ENCODE data around the gene JAKMIP1.

Gene JAKMIP1

GRCh38 chr4:6205973-6206372 lies 5.6 kb upstream of the JAKMIP1 start:
- TF ChIP-seq TAF1 (IDR thresholded peaks at IDR 0.05; ENCODE audit: low read depth, low read length) (no peak), SPI1 (IDR thresholded peaks at IDR 0.05; ENCODE audit: low read depth, low read length) (peak; percentile 63)
- DNase-seq (ENCODE audit: insufficient read length, low spot score) (no peak), FAIRE-seq (no peak)

GRCh38 chr4:6205567-6205931 lies 5.2 kb upstream of the JAKMIP1 start:
- TF ChIP-seq POLR2AphosphoS5 (IDR thresholded peaks at IDR 0.05; ENCODE audit: low read depth, low read length) (no peak), PAX5 (IDR thresholded peaks at IDR 0.05; ENCODE audit: insufficient read depth, low read length, severe bottlenecking) (no peak), SPI1 (IDR thresholded peaks at IDR 0.05; ENCODE audit: low read depth, low read length) (no peak), POLR2A (IDR thresholded peaks at IDR 0.05; ENCODE audit: low read depth, low read length) (no peak), TAF1 (IDR thresholded peaks at IDR 0.05; ENCODE audit: low read depth, low read length) (no peak), POU2F2 (IDR thresholded peaks at IDR 0.05; ENCODE audit: low read depth, low read length) (no peak)
- FAIRE-seq: no peak

GRCh38 chr4:6204871-6205566 lies 4.7 kb upstream of the JAKMIP1 start:
- DNase-seq (ENCODE audit: insufficient read length, low spot score) (no peak), FAIRE-seq (no peak)
- TF ChIP-seq TAF1 (IDR thresholded peaks at IDR 0.05; ENCODE audit: low read depth, low read length) (no peak), SPI1 (IDR thresholded peaks at IDR 0.05; ENCODE audit: low read depth, low read length) (no peak), POLR2A (IDR thresholded peaks at IDR 0.05; ENCODE audit: low read depth, low read length) (no peak), POU2F2 (IDR thresholded peaks at IDR 0.05; ENCODE audit: low read depth, low read length) (no peak), POLR2AphosphoS5 (IDR thresholded peaks at IDR 0.05; ENCODE audit: low read depth, low read length) (no peak), PAX5 (IDR thresholded peaks at IDR 0.05; ENCODE audit: insufficient read depth, low read length, severe bottlenecking) (no peak)

More at GRCh38 chr4:6205567-6205931, 5.2 kb upstream of the JAKMIP1 start:
- no peak for DNase-seq (ENCODE audit: insufficient read length, low spot score)

DNA sequence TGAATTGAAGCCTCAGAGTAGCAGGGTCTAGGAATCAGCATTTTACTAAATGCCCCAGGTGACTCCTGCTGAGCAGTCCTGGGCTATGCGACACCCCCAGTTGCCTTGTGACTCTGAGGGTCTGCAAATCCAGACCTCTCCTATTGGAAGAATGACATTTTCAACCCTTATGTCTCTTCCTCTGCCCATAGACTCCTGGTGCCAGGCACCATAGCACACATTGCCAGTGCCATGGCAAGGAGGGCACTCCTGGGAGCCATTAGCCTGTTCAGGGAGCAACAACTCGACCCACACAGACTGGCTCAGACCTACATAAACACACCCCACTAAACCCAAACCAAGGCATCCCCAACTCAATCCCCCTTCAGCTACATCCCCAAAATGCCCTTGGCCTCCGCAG lies 3.7 kb upstream of the JAKMIP1 start:
- FAIRE-seq (no peak), DNase-seq (ENCODE audit: insufficient read length, low spot score) (no peak)
- TF ChIP-seq SPI1 (IDR thresholded peaks at IDR 0.05; ENCODE audit: low read depth, low read length) (no peak), POLR2AphosphoS5 (IDR thresholded peaks at IDR 0.05; ENCODE audit: low read depth, low read length) (no peak), PAX5 (IDR thresholded peaks at IDR 0.05; ENCODE audit: insufficient read depth, low read length, severe bottlenecking) (no peak), POU2F2 (IDR thresholded peaks at IDR 0.05; ENCODE audit: low read depth, low read length) (no peak), POLR2A (IDR thresholded peaks at IDR 0.05; ENCODE audit: low read depth, low read length) (no peak), TAF1 (IDR thresholded peaks at IDR 0.05; ENCODE audit: low read depth, low read length) (no peak)

GRCh38 chr4:6201580-6202091 lies 1.3 kb upstream of the JAKMIP1 start:
- TF ChIP-seq SPI1 (IDR thresholded peaks at IDR 0.05; ENCODE audit: low read depth, low read length) (peak; percentile 71), POU2F2 (IDR thresholded peaks at IDR 0.05; ENCODE audit: low read depth, low read length) (no peak)
- DNase-seq (ENCODE audit: insufficient read length, low spot score): no peak
- no peak for FAIRE-seq

GRCh38 chr4:6200922-6201362 lies 593 bp upstream of the JAKMIP1 start:
- DNase-seq (ENCODE audit: insufficient read length, low spot score): no peak
- TF ChIP-seq PAX5 (IDR thresholded peaks at IDR 0.05; ENCODE audit: insufficient read depth, low read length, severe bottlenecking) (no peak), POLR2AphosphoS5 (IDR thresholded peaks at IDR 0.05; ENCODE audit: low read depth, low read length) (no peak), SPI1 (IDR thresholded peaks at IDR 0.05; ENCODE audit: low read depth, low read length) (no peak), POU2F2 (IDR thresholded peaks at IDR 0.05; ENCODE audit: low read depth, low read length) (no peak), TAF1 (IDR thresholded peaks at IDR 0.05; ENCODE audit: low read depth, low read length) (no peak), POLR2A (IDR thresholded peaks at IDR 0.05; ENCODE audit: low read depth, low read length) (no peak)

DNA sequence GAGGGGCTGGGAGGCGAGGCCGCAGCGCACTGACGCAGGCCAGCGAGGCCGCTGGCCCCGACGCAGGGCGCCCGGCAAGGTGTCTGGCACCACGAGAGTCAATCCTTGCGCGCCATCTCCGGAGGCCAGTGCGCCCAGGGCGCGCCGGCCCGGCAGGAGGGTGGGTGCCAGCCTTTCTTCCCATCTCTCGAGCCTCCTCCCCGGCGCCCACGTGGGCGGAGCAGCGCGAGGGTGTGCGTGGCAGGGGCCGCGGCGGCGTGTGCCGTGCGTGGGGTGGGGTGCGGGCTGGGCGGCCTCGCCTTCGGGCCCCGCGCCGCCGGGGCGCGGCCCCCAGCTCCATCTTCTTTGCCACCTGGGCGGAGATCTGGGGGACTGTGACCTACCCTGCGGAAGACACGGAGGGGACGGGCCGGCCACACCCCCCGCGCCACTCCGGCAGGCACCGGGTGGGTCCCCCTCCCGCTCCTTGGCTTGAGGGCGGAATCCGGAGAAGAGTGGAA lies 877 bp downstream of the JAKMIP1 start:
- FAIRE-seq (no peak), DNase-seq (ENCODE audit: insufficient read length, low spot score) (no peak)
- TF ChIP-seq POU2F2 (IDR thresholded peaks at IDR 0.05; ENCODE audit: low read depth, low read length): no peak

More at GRCh38 chr4:6200922-6201362, 593 bp upstream of the JAKMIP1 start:
- no peak for FAIRE-seq

DNA sequence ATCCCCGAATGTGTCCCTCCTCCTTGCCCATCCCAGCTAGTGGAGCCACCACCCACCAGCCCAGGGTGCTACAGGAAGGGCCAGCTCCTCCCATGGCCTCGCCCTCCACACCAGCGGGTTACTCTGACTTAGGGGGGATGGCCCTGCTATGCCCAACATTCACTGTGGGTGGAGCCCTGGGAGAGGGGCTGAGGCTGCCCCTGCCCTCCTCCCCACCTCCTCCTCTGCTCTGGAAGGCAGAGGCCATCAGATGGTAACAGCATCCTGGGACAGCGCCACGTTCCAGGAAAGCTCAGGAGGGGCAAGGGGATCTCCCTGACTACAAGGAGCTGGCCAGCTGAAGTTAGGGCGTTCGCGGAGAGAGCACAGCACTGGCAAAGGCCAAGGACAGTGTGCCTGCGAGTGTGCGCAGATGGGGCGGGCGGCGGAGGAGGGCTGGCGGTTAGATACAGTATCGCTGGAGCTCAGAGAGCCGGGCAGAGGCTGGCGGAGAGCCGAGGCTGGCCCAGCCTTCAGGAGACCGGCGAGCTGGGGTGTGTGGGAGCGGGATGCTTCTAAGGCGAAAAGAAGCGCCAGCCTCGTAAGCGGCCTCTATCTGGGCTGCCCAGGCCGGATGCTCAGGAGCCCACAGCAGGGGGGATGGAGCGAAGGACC lies 1.5 kb downstream of the JAKMIP1 start:
- no peak for TF ChIP-seq TAF1 (IDR thresholded peaks at IDR 0.05; ENCODE audit: low read depth, low read length)
- TF ChIP-seq POLR2AphosphoS5 (IDR thresholded peaks at IDR 0.05; ENCODE audit: low read depth, low read length): no peak
- TF ChIP-seq POLR2A (IDR thresholded peaks at IDR 0.05; ENCODE audit: low read depth, low read length): no peak
- no peak for TF ChIP-seq PAX5 (IDR thresholded peaks at IDR 0.05; ENCODE audit: insufficient read depth, low read length, severe bottlenecking)
- no peak for TF ChIP-seq POU2F2 (IDR thresholded peaks at IDR 0.05; ENCODE audit: low read depth, low read length)
- TF ChIP-seq SPI1 (IDR thresholded peaks at IDR 0.05; ENCODE audit: low read depth, low read length): no peak

DNA sequence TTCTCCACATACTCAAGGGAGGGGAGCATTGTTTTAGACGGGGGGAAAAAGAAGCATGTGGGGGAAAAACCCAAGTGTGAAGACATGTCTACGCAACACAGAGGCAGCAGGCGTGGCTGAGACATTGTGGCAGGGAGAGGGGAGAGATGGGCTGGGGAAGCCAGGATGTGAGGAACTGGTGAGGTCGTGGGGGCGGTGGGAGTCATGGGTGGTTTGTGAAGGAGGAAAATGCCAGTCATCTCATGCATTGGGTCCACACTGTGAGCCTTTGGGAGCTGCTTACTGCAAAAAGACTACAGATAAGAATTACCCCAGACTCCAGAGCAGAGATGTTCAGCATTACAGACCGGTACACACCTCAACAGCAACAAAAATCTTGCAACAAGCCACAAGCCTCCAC lies 2.1 kb downstream of the JAKMIP1 start:
- FAIRE-seq (no peak), DNase-seq (ENCODE audit: insufficient read length, low spot score) (no peak)
- TF ChIP-seq PAX5 (IDR thresholded peaks at IDR 0.05; ENCODE audit: insufficient read depth, low read length, severe bottlenecking) (no peak), TAF1 (IDR thresholded peaks at IDR 0.05; ENCODE audit: low read depth, low read length) (no peak), POLR2A (IDR thresholded peaks at IDR 0.05; ENCODE audit: low read depth, low read length) (no peak), SPI1 (IDR thresholded peaks at IDR 0.05; ENCODE audit: low read depth, low read length) (no peak)

More for the DNA sequence above, 1.5 kb downstream of the JAKMIP1 start:
- DNase-seq (ENCODE audit: insufficient read length, low spot score) (no peak), FAIRE-seq (no peak)
